Calu3 (cell line): ENCODE data around the gene SPAG16. TPM values are rescaled to one million over a fixed set of nuclear protein-coding genes. Genes with fewer than 3 reads are reported as not detected.

Source experiments
- BruUV-seq: library from RNA; stranded (reverse); fragments of 400-500 nt; replicated peaks from 2 replicates; lab custom pipeline; 2021; lab: Mats Ljungman, UMichigan
- CTCF ChIA-PET: fragments of 300-600 bp; sonication (Branson Sonifier 250); formaldehyde crosslinking; loops from one replicate; lab custom pipeline; 2022; ENCODE audit warnings: antibody characterized with exemption; lab: Charles Lee
- DNase-seq: peaks from one replicate; pipeline ENCODE4 v3.0.0; 2022
- H3K27ac Mint-ChIP-seq: one replicate; pipeline ENCODE4 v1.8.0; 2022; ENCODE audit warnings: mixed read lengths; ENCODE audit not compliant: unreplicated experiment
- H3K27me3 Mint-ChIP-seq: one replicate; pipeline ENCODE4 v1.8.0; 2022; ENCODE audit warnings: mixed read lengths; ENCODE audit not compliant: unreplicated experiment
- H3K36me3 Mint-ChIP-seq: one replicate; pipeline ENCODE4 v1.8.0; 2022; ENCODE audit warnings: mild to moderate bottlenecking, moderate library complexity, mixed read lengths; ENCODE audit not compliant: insufficient read depth, unreplicated experiment
- H3K4me1 Mint-ChIP-seq: one replicate; pipeline ENCODE4 v1.8.0; 2022; ENCODE audit warnings: mild to moderate bottlenecking, low read depth, mixed read lengths; ENCODE audit not compliant: unreplicated experiment
- H3K4me3 Mint-ChIP-seq: one replicate; pipeline ENCODE4 v1.8.0; 2022; ENCODE audit warnings: mild to moderate bottlenecking, low read depth, moderate library complexity, mixed read lengths; ENCODE audit not compliant: unreplicated experiment
- H3K9me3 Mint-ChIP-seq: one replicate; pipeline ENCODE4 v1.8.0; 2022; ENCODE audit warnings: low read depth, mixed read lengths; ENCODE audit not compliant: unreplicated experiment
- CTCF ChIP-seq: fragments of 200-600 bp; IDR thresholded peaks from one replicate; pipeline ENCODE4 v1.8.0; 2022; ENCODE audit warnings: antibody characterized with exemption; ENCODE audit not compliant: unreplicated experiment
- intact Hi-C: fragments of 100-400 bp; cut with micrococcal nuclease; formaldehyde crosslinking; loops from one replicate; pipeline ENCODE4 v1.10.0; 2022; ENCODE audit not compliant: unreplicated experiment
- total RNA-seq: library from RNA; stranded (reverse); gene quantifications from 2 replicates; pipeline ENCODE4 v1.2.3, GENCODE V29; 2022

SPAG16 gene
- total RNA-seq, 1 experiment from 2014 or later, result 30.2 TPM

GRCh38 chr2:214325404-214325803, 1041.1 kb downstream of the SPAG16 start:
- Mint-ChIP-seq H3K4me3 (no peak overlapping the region), H3K27me3 (no peaks in the 10 kb centered on the region), H3K27ac (no peak overlapping the region), H3K9me3 (no peaks in the 10 kb centered on the region), H3K4me1 (no peaks in the 10 kb centered on the region), H3K36me3 (no peaks in the 10 kb centered on the region)
- intact Hi-C loops, result no loop called here
- TF ChIP-seq CTCF, result no peak
- no peak for DNase-seq
- CTCF ChIA-PET, result interaction anchor here (0.5 kb wide), 1 partner anchor 13 kb away, joined by 3 read pairs; no protein-coding TSS in a partner anchor
- BruUV-seq, result no TSS peak

- DNase-seq, result no peak
- no peak for TF ChIP-seq CTCF
- Mint-ChIP-seq H3K27ac (no peak overlapping the region), H3K27me3 (no peaks in the 10 kb centered on the region), H3K4me1 (no peaks in the 10 kb centered on the region), H3K4me3 (no peak overlapping the region), H3K9me3 (no peaks in the 10 kb centered on the region), H3K36me3 (no peaks in the 10 kb centered on the region)
- intact Hi-C loops, result no loop called here
- CTCF ChIA-PET, result no interaction called here
- no TSS peak for BruUV-seq
These were observed 1044.7 kb downstream of the SPAG16 start for GRCh38 chr2:214328941-214329340.

- DNase-seq, result no peak
- no peaks in the 10 kb centered on the region for H3K36me3 Mint-ChIP-seq
- intact Hi-C loops, result no loop called here
- no TSS peak for BruUV-seq
- H3K27ac Mint-ChIP-seq, result no peak overlapping the region
- no peak overlapping the region for H3K4me3 Mint-ChIP-seq
- H3K9me3 Mint-ChIP-seq, result no peaks in the 10 kb centered on the region
- H3K27me3 Mint-ChIP-seq, result no peaks in the 10 kb centered on the region
- TF ChIP-seq CTCF, result no peak
- no peaks in the 10 kb centered on the region for H3K4me1 Mint-ChIP-seq
- CTCF ChIA-PET, result no interaction called here
These were observed 1057.4 kb downstream of the SPAG16 start for GRCh38 chr2:214341646-214342045.

- H3K4me3 Mint-ChIP-seq, result no peak overlapping the region
These were observed 1074.2 kb downstream of the SPAG16 start for GRCh38 chr2:214358506-214358905.

More at GRCh38 chr2:214358506-214358905, 1074.2 kb downstream of the SPAG16 start:
- no peak for DNase-seq
- H3K27me3 Mint-ChIP-seq, result no peaks in the 10 kb centered on the region
- TF ChIP-seq CTCF, result no peak
- H3K27ac Mint-ChIP-seq, result no peak overlapping the region
- BruUV-seq, result no TSS peak
- no peaks in the 10 kb centered on the region for H3K36me3 Mint-ChIP-seq
- H3K9me3 Mint-ChIP-seq, result no peaks in the 10 kb centered on the region
- CTCF ChIA-PET, result no interaction called here
- intact Hi-C loops, result no loop called here
- no peaks in the 10 kb centered on the region for H3K4me1 Mint-ChIP-seq
